Smooth muscle cell (in vitro differentiated cells): Measurements from ENCODE around the gene ATP8A2. TPM values are rescaled to one million over a fixed set of nuclear protein-coding genes. Genes with fewer than 3 reads are reported as not detected.

ENCODE experiments used
- DNase-seq: peaks from one replicate; lab custom pipeline; 2025; ENCODE audit not compliant: unreplicated experiment; lab: John Stamatoyannopoulos, UW
- H2AFZ ChIP-seq: fragments of 200-600 bp; sonication (generic); 2 replicates; pipeline ENCODE4 v1.6.0; 2016; ENCODE audit warnings: antibody characterized with exemption, low read depth, mild to moderate bottlenecking
- H3F3A ChIP-seq: fragments of 200-600 bp; sonication (generic); 2 replicates; pipeline ENCODE4 v1.6.0; 2017; ENCODE audit warnings: antibody characterized with exemption, low read depth
- H3K27ac ChIP-seq: fragments of 200-600 bp; sonication (generic); 2 replicates; pipeline ENCODE4 v1.5.1; 2016; ENCODE audit warnings: low read depth, mild to moderate bottlenecking
- H3K27me3 ChIP-seq: fragments of 200-600 bp; sonication (generic); 2 replicates; pipeline ENCODE4 v1.6.1; 2016; ENCODE audit warnings: low read depth, mild to moderate bottlenecking
- H3K36me3 ChIP-seq: fragments of 200-600 bp; sonication (generic); 2 replicates; pipeline ENCODE4 v1.5.1; 2016; ENCODE audit warnings: low read depth
- H3K4me1 ChIP-seq: fragments of 200-600 bp; sonication (generic); 2 replicates; pipeline ENCODE4 v1.5.1; 2016; ENCODE audit warnings: low read depth
- H3K4me2 ChIP-seq: fragments of 200-600 bp; sonication (generic); 2 replicates; pipeline ENCODE4 v1.6.0; 2016; ENCODE audit warnings: mild to moderate bottlenecking
- H3K4me3 ChIP-seq: fragments of 200-600 bp; sonication (generic); 2 replicates; pipeline ENCODE4 v1.5.1; 2016; ENCODE audit warnings: mild to moderate bottlenecking
- H3K79me2 ChIP-seq: fragments of 200-600 bp; sonication (generic); 2 replicates; pipeline ENCODE4 v1.6.0; 2016; ENCODE audit warnings: low read depth, mild to moderate bottlenecking
- H3K9ac ChIP-seq: fragments of 200-600 bp; sonication (generic); 2 replicates; pipeline ENCODE4 v1.6.0; 2016; ENCODE audit warnings: low read depth
- H3K9me3 ChIP-seq: fragments of 200-600 bp; sonication (generic); replicated peaks from 2 replicates; pipeline ENCODE4 v1.5.1; 2016; ENCODE audit warnings: low read depth
- H4K20me1 ChIP-seq: fragments of 200-600 bp; sonication (generic); 2 replicates; pipeline ENCODE4 v1.6.0; 2016; ENCODE audit warnings: low read depth
- CTCF ChIP-seq: fragments of 200-600 bp; sonication (generic); IDR thresholded peaks from 2 replicates; pipeline ENCODE4 v1.5.1; 2017; ENCODE audit warnings: borderline replicate concordance, mild to moderate bottlenecking, antibody characterized with exemption; ENCODE audit not compliant: insufficient read depth, poor library complexity, severe bottlenecking
- WGBS: methylation state at CpG from one replicate; pipeline ENCODE4 v1.1.7; 2016; ENCODE audit warnings: low lambda C conversion rate; 5-methylcytosine and 5-hydroxymethylcytosine counted together
- polyA plus RNA-seq: library from polyadenylated mRNA; unstranded; fragments of >200 nt; fragmentation: Nextera tagmentation; extraction: Ambion mirVana; gene quantifications from 2 replicates; pipeline ENCODE4 v1.2.1, GENCODE V29; 2016
- total RNA-seq: library from RNA; depleted of rRNA; stranded (reverse); fragments of >200 nt; gene quantifications from 2 replicates; pipeline ENCODE4 v1.2.3, GENCODE V29; 2014

ATP8A2 gene
- total and polyA plus RNA-seq, 2 experiments from 2014 or later: under 0.01 to 0.06 TPM

GRCh38 chr13:25848812-25849745 lies 477.3 kb downstream of the ATP8A2 start:
- H3K4me3 ChIP-seq: no peak overlapping the region
- H2AFZ ChIP-seq: no peak overlapping the region
- no peaks in the 10 kb centered on the region for H3K79me2 ChIP-seq
- no peak overlapping the region for H3K27ac ChIP-seq
- no peaks in the 10 kb centered on the region for H3K27me3 ChIP-seq
- peak overlapping the region; percentile 25 for H3K4me2 ChIP-seq
- no peaks in the 10 kb centered on the region for H4K20me1 ChIP-seq
- H3K4me1 ChIP-seq: peaks cover 24% of the 10 kb centered on the region
- TF ChIP-seq CTCF: no peak
- H3F3A ChIP-seq: peaks cover 4% of the 10 kb centered on the region
- WGBS: 59% methylated on average over 8 of the region's 8 CpGs
- no peak overlapping the region for H3K9ac ChIP-seq
- no peaks in the 10 kb centered on the region for H3K9me3 ChIP-seq
- H3K36me3 ChIP-seq: no peaks in the 10 kb centered on the region
- no peak for DNase-seq

GRCh38 chr13:25857830-25858229 lies 486.1 kb downstream of the ATP8A2 start:
- Histone ChIP-seq H3K4me3 (no peak overlapping the region), H3K79me2 (no peaks in the 10 kb centered on the region), H3K9ac (no peak overlapping the region), H4K20me1 (no peaks in the 10 kb centered on the region), H3K4me1 (peaks cover 12% of the 10 kb centered on the region), H3K27me3 (peaks cover 24% of the 10 kb centered on the region), H3K36me3 (no peaks in the 10 kb centered on the region), H2AFZ (no peak overlapping the region), H3F3A (peaks cover 4% of the 10 kb centered on the region), H3K9me3 (no peaks in the 10 kb centered on the region), H3K4me2 (no peak overlapping the region), H3K27ac (no peak overlapping the region)
- no peak for DNase-seq
- TF ChIP-seq CTCF: no peak
- 98% methylated on average over 4 of the region's 4 CpGs for WGBS

- H3K27ac ChIP-seq: no peak overlapping the region
- no peak overlapping the region for H3K4me2 ChIP-seq
Measured at GRCh38 chr13:25859528-25859927, 487.8 kb downstream of the ATP8A2 start.

More at GRCh38 chr13:25859528-25859927, 487.8 kb downstream of the ATP8A2 start:
- H3K4me3 ChIP-seq: no peak overlapping the region
- no peak overlapping the region for H3K9ac ChIP-seq
- H3K27me3 ChIP-seq: peaks cover 34% of the 10 kb centered on the region
- H3K9me3 ChIP-seq: no peaks in the 10 kb centered on the region
- H3F3A ChIP-seq: peaks cover 4% of the 10 kb centered on the region
- H3K4me1 ChIP-seq: peaks cover 14% of the 10 kb centered on the region
- no peaks in the 10 kb centered on the region for H4K20me1 ChIP-seq
- no peaks in the 10 kb centered on the region for H3K36me3 ChIP-seq
- no peak for TF ChIP-seq CTCF
- H2AFZ ChIP-seq: no peak overlapping the region
- 64% methylated on average over 3 of the region's 3 CpGs for WGBS
- no peak for DNase-seq
- H3K79me2 ChIP-seq: no peaks in the 10 kb centered on the region
